Right lobe of liver (tissue), 6 donors: ENCODE measurements around the gene TRIM56. TPM values are rescaled to one million over a fixed set of nuclear protein-coding genes. Genes with fewer than 3 reads are reported as not detected.
A peak's percentile ranks its signal among the peaks of the same experiment; 100 is the strongest.
"Not testable (repeated sequence)": the region's sequence is repeated elsewhere in the genome, so short reads cannot be mapped to it uniquely, and the experiment has no call there.

Experiments used
- ATAC-seq, 4 donors: fragments of 200-7000 bp; cut with Tn5 transposase; one replicate each; pipeline ENCODE4 v1.9.1; 2020; ENCODE audit warnings: mild to moderate bottlenecking in 4 of 4, moderate library complexity in 4 of 4
- DNase-seq, 3 donors: peaks; one replicate each; pipeline ENCODE4 v3.0.0-alpha.2; 2020
- H3K27ac ChIP-seq, 3 donors: fragments of 200-600 bp; one replicate each; pipeline ENCODE4 v1.8.0; 2022
- H3K27me3 ChIP-seq, 2 donors: fragments of 200-600 bp; one replicate each; pipeline ENCODE4 v1.8.0; 2022
- H3K36me3 ChIP-seq, 4 donors: fragments of 200-600 bp; sonication (generic) in 1 of 4; one replicate each; pipeline versions ENCODE4 v1.5.1 to v1.8.0; 2017 to 2022; ENCODE audit warnings: control low read depth in 1 of 4
- H3K4me1 ChIP-seq, 4 donors: fragments of 200-600 bp; sonication (generic) in 1 of 4; one replicate each; pipeline versions ENCODE4 v1.5.1 to v1.8.0; 2017 to 2022; ENCODE audit warnings: control low read depth in 1 of 4
- H3K4me3 ChIP-seq, 3 donors: fragments of 200-600 bp; one replicate each; pipeline ENCODE4 v1.8.0; 2022
- H3K9me3 ChIP-seq, 4 donors: fragments of 200-600 bp; sonication (generic) in 1 of 4; one replicate each; pipeline versions ENCODE4 v1.5.1 to v1.8.0; 2017 to 2022; ENCODE audit warnings: control low read depth in 1 of 4
- CTCF ChIP-seq, 4 donors: fragments of 200-600 bp in 3 of 4; fragments of 450-650 bp in 1 of 4; IDR thresholded peaks; one replicate each; pipeline versions ENCODE4 v1.5.1 to v1.8.0; 2016 to 2022; ENCODE audit warnings: antibody characterized with exemption in 4 of 4, mild to moderate bottlenecking in 2 of 4
- POLR2A ChIP-seq: fragments of 450-650 bp; IDR thresholded peaks from one replicate; pipeline ENCODE4 v1.6.1; 2017; ENCODE audit warnings: antibody characterized with exemption, mild to moderate bottlenecking
- WGBS: methylation state at CpG from one replicate; pipeline ENCODE4 v1.1.6; 2018; ENCODE audit warnings: low coverage, low lambda C conversion rate; ENCODE audit not compliant: insufficient coverage; ENCODE audit errors: missing lambda C conversion rate; 5-methylcytosine and 5-hydroxymethylcytosine counted together
- intact Hi-C, 2 donors: fragments of 100-400 bp; cut with DNase I; formaldehyde crosslinking; loops; one replicate each; pipeline versions ENCODE4 v1.11.2 to v1.14.1; 2022
- total RNA-seq, 6 experiments: library from RNA; depleted of rRNA in 2 of 6; stranded (reverse); fragments of >200 nt in 2 of 6; fragmentation: NEBNext Ultra II Directional in 3 of 6; extraction: Animal tissue kit (Norgen Biotek cat#: 25700) in 3 of 6; gene quantifications; one replicate each; pipeline versions ENCODE4 v1.1.0 to v1.2.4, GENCODE V29; 2016 to 2023
- donor health status: DM: no; HTN: yes; CAD: no.
- donor health status: DM: no; HTN: no; CAD: no.
- donor health status: DM: no; HTN: no; CAD: no.
- donor health status: DM: no; HTN: yes; CAD: no.
- donor health status: DM: no; HTN: yes; CAD: no.

The TRIM56 gene
- total RNA-seq, 6 experiments from 2014 or later = 9.2 to 19.7 (median 17.6) TPM

GRCh38 chr7:101066833-101067177, 18.5 kb upstream of the TRIM56 start:
- TF ChIP-seq POLR2A (no peak), CTCF (IDR thresholded peaks at IDR 0.05) (no peak)
- DNase-seq (no peak), ATAC-seq (no peak)
- no peak overlapping the region for H3K27ac ChIP-seq
- peaks cover 0 to 4% (median 0%) of the 10 kb centered on the region in 4 donors for H3K4me1 ChIP-seq
- WGBS = 63% methylated on average over 5 of the region's 7 CpGs
- H3K4me3 ChIP-seq = no peak overlapping the region
- no peaks in the 10 kb centered on the region for H3K27me3 ChIP-seq
- no peaks in the 10 kb centered on the region for H3K36me3 ChIP-seq
- H3K9me3 ChIP-seq = no peaks in the 10 kb centered on the region
- intact Hi-C loops = no loop called here

GRCh38 chr7:101068401-101068800, 16.9 kb upstream of the TRIM56 start:
- intact Hi-C loops = no loop called here
- DNase-seq (no peak), ATAC-seq (no peak)
- Histone ChIP-seq H3K36me3 (no peaks in the 10 kb centered on the region), H3K4me3 (no peak overlapping the region), H3K27me3 (no peaks in the 10 kb centered on the region), H3K9me3 (no peaks in the 10 kb centered on the region), H3K4me1 (peaks cover 0 to 4% (median 0%) of the 10 kb centered on the region in 4 donors), H3K27ac (no peak overlapping the region)
- WGBS = 100% methylated on average over 1 of the region's 10 CpGs
- TF ChIP-seq CTCF (IDR thresholded peaks at IDR 0.05) = no peak
- no peak for TF ChIP-seq POLR2A

GRCh38 chr7:101071362-101072104, 13.7 kb upstream of the TRIM56 start:
- H3K4me1 ChIP-seq, H3K4me3 ChIP-seq, intact Hi-C loops, H3K27ac ChIP-seq, H3K36me3 ChIP-seq, H3K27me3 ChIP-seq, H3K9me3 ChIP-seq, DNase-seq: not testable (repeated sequence)
- WGBS = 30% methylated on average over 14 of the region's 14 CpGs
- peak; percentile 62 to 89 (median 74) for ATAC-seq

- TF ChIP-seq POLR2A (no peak), CTCF (IDR thresholded peaks at IDR 0.05) (no peak)
- Histone ChIP-seq H3K27ac (no peak overlapping the region), H3K27me3 (no peaks in the 10 kb centered on the region), H3K36me3 (no peaks in the 10 kb centered on the region), H3K9me3 (no peaks in the 10 kb centered on the region), H3K4me1 (peaks cover 0 to 4% (median 0%) of the 10 kb centered on the region in 4 donors), H3K4me3 (no peak overlapping the region)
- ATAC-seq (no peak), DNase-seq (no peak)
- intact Hi-C loops = loop anchor here in 1 of 2 donors (5.0 kb wide), 1 partner anchor 178 kb away; the partner anchor contains the start of gene ACHE
- 61% methylated on average over 3 of the region's 3 CpGs for WGBS
These were observed 9.6 kb upstream of the TRIM56 start for GRCh38 chr7:101075646-101076045.

GRCh38 chr7:101076183-101076582, 9.1 kb upstream of the TRIM56 start:
- H3K9me3 ChIP-seq, H3K36me3 ChIP-seq, H3K27me3 ChIP-seq, H3K4me1 ChIP-seq, DNase-seq, ATAC-seq, H3K27ac ChIP-seq, H3K4me3 ChIP-seq: not testable (repeated sequence)
- intact Hi-C loops = loop anchor here in 1 of 2 donors (5.0 kb wide), 1 partner anchor 179 kb away; the partner anchor contains the start of gene ACHE
- whole genome bisulfite sequencing = 32% methylated on average over 5 of the region's 8 CpGs
